ENCODE data around the gene TMEM203.

TMEM203 gene

DNA sequence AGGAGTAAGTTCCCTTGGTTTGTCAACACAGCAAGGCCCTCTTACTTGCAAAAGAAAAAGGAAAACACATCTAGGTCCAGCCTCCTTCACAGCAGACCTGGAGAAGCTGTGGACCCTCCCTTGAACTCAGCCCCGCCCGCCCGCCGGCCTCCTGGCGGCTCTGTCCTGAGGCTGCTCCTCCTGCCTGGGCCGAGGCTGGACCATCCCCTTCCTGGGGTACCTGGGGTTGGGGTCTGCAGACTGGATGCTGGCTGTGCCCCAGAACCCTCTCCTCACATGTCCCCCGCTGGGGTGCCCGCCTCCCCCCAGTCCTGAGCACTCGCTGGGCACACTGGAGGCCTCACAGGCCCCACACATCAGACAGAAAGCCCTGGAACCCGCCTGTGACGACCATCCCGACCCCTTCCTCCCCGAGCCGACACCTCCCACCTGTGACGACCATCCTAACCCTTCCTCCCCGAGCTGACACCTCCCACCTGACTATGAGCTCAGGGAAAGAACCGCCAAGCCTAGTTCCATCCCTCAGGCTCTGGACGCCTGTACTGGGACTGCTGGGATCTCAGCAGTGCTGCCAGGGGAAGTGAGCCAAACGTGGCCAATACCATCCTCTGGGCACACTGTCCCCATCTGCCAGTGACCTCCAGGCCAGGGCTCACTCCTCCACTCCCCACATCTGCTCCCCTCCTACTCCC is 26.4 kb downstream of the TMEM203 start:
- Histone ChIP-seq H2AFZ (ENCODE audit: low read depth, low read length) (no peak overlapping the region), H3K9me3 (ENCODE audit: insufficient read depth, low read length) (no peaks in the 10 kb centered on the region), H3K9ac (ENCODE audit: low read length) (no peak overlapping the region), H3K4me3 (ENCODE audit: low read length) (no peak overlapping the region), H4K20me1 (ENCODE audit: insufficient read depth, low read length) (no peaks in the 10 kb centered on the region; the same call in 1 of the 2 replicates), H3K79me2 (ENCODE audit: low read length) (no peaks in the 10 kb centered on the region), H3K27me3 (ENCODE audit: low read depth, low read length) (no peaks in the 10 kb centered on the region), H3K36me3 (replicated peaks; ENCODE audit: low read depth, low read length) (peaks cover 35% of the 10 kb centered on the region), H3K4me2 (ENCODE audit: low read length) (no peak overlapping the region), H3K27ac (ENCODE audit: low read length) (no peak overlapping the region), H3K4me1 (ENCODE audit: low read length) (peaks cover 12% of the 10 kb centered on the region)
- TF ChIP-seq EZH2phosphoT487 (IDR thresholded peaks at IDR 0.05; ENCODE audit: low read depth), result no peak
- TF ChIP-seq, protein P1, sequence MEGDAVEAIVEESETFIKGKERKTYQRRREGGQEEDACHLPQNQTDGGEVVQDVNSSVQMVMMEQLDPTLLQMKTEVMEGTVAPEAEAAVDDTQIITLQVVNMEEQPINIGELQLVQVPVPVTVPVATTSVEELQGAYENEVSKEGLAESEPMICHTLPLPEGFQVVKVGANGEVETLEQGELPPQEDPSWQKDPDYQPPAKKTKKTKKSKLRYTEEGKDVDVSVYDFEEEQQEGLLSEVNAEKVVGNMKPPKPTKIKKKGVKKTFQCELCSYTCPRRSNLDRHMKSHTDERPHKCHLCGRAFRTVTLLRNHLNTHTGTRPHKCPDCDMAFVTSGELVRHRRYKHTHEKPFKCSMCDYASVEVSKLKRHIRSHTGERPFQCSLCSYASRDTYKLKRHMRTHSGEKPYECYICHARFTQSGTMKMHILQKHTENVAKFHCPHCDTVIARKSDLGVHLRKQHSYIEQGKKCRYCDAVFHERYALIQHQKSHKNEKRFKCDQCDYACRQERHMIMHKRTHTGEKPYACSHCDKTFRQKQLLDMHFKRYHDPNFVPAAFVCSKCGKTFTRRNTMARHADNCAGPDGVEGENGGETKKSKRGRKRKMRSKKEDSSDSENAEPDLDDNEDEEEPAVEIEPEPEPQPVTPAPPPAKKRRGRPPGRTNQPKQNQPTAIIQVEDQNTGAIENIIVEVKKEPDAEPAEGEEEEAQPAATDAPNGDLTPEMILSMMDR (IDR thresholded peaks at IDR 0.05; ENCODE audit: low read depth, low read length), result no peak

DNA sequence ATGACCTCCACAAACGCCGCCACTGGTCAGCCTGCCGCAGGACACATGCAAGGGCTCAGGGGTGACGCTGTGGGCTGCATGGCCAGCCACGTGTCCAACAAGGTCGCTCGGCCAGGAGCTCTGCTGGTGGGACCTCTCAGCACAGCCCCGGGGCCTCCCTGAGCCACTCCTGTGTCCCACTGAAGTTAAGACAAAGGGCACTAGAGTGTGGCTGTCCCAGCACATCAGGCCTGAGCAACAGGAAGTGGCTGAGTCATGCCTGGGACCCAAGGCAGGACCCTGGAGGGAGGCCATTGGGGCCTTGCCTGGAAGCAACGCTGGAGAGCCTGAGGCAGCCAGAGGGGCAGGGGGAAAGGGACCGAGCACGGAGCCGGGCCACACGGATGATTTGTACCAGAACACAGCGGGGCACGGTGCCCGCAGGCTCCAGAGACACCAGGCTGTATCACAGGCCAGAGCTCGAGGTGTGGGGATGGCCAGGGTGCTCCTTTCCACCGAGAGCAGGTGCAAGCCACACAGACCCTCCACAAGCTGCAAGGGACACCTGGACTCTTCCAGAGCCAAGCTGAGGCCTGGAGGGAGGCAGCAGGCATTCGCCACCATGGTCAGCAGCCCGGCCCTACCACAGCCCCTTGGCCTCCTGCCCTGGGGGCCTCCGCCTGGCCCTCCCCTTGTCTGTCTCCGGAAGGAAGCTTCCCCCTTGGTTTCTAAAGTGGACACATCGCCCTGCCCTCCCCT is 27.1 kb downstream of the TMEM203 start:
- Histone ChIP-seq H3K9ac (ENCODE audit: low read length) (no peak overlapping the region), H3K27ac (ENCODE audit: low read length) (no peak overlapping the region)

DNA sequence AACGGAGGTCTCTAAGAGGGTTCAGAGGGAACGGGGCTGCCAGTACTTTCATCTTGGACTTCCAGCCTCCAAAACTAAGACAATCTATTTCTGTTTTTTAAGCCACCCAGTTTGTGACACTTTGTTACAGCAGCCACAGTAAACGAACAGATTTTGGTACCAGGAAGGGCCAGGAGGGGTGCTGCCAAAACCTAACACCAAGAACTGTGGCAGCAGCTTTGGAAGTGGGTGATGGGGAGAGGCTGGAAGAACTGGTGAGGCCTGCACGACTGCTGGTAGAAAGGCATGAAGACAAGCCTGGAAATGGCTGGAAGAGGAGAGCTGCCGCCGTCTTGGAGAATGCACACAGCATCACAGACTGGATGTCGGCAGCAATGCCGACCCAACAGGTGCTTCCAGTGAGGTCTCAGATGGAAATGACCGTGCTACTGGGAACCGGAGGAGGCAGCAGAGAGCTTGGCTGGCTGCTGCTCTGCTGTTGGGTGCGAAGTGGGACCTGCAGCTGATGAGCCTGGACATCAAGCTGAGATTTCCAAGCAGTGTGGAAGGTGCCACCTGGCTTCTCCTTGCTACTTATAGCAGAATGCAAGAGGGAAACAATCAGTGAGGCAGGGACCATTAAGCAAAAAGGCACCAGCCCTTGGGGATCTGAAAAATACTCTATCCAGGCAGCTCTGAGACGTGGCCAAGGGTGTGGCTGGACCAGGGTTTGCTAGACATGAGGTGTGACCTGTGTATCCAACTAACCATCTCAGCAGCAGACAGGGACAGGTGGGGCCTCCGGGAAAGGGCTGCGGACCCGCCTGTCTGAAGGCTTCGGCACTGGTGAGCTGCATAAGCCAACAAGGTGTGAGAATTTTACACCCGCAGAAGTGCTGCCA is 28.9 kb downstream of the TMEM203 start:
- no peak overlapping the region for H3K4me2 ChIP-seq (ENCODE audit: low read length)
- no peaks in the 10 kb centered on the region for H3K9me3 ChIP-seq (ENCODE audit: insufficient read depth, low read length)
- no peak overlapping the region for H3K27ac ChIP-seq (ENCODE audit: low read length)
- H3K79me2 ChIP-seq (ENCODE audit: low read length), result no peaks in the 10 kb centered on the region
- TF ChIP-seq, protein P1 (IDR thresholded peaks at IDR 0.05; ENCODE audit: low read depth, low read length), result peak; percentile 40
- no peak for TF ChIP-seq EZH2phosphoT487 (IDR thresholded peaks at IDR 0.05; ENCODE audit: low read depth)
- no peak overlapping the region for H2AFZ ChIP-seq (ENCODE audit: low read depth, low read length)
- H3K27me3 ChIP-seq (ENCODE audit: low read depth, low read length), result no peaks in the 10 kb centered on the region
- no peaks in the 10 kb centered on the region; the same call in 1 of the 2 replicates for H4K20me1 ChIP-seq (ENCODE audit: insufficient read depth, low read length)
- H3K4me3 ChIP-seq (ENCODE audit: low read length), result no peak overlapping the region
- H3K4me1 ChIP-seq (ENCODE audit: low read length), result peaks cover 21% of the 10 kb centered on the region
- peaks cover 22% of the 10 kb centered on the region for H3K36me3 ChIP-seq (replicated peaks; ENCODE audit: low read depth, low read length)
- H3K9ac ChIP-seq (ENCODE audit: low read length), result no peak overlapping the region

More for the DNA sequence above, 27.1 kb downstream of the TMEM203 start:
- Histone ChIP-seq H3K4me1 (ENCODE audit: low read length) (peaks cover 18% of the 10 kb centered on the region), H2AFZ (ENCODE audit: low read depth, low read length) (no peak overlapping the region), H3K9me3 (ENCODE audit: insufficient read depth, low read length) (no peaks in the 10 kb centered on the region), H4K20me1 (ENCODE audit: insufficient read depth, low read length) (no peaks in the 10 kb centered on the region; the same call in 1 of the 2 replicates), H3K27me3 (ENCODE audit: low read depth, low read length) (no peaks in the 10 kb centered on the region), H3K36me3 (replicated peaks; ENCODE audit: low read depth, low read length) (peaks cover 33% of the 10 kb centered on the region), H3K79me2 (ENCODE audit: low read length) (no peaks in the 10 kb centered on the region), H3K4me3 (ENCODE audit: low read length) (no peak overlapping the region), H3K4me2 (ENCODE audit: low read length) (no peak overlapping the region)
- TF ChIP-seq EZH2phosphoT487 (IDR thresholded peaks at IDR 0.05; ENCODE audit: low read depth), result no peak
- TF ChIP-seq, protein P1 (IDR thresholded peaks at IDR 0.05; ENCODE audit: low read depth, low read length), result no peak

Data from OCI-LY3 (cell line).